GM12801 (cell line): ENCODE measurements around the gene PIEZO2.

ENCODE experiments used
- TF ChIP-seq, protein P1 (sequence below): IDR thresholded peaks from one replicate; pipeline ENCODE4 v1.5.1; 2011; ENCODE audit warnings: control low read depth; ENCODE audit not compliant: insufficient read length; ENCODE audit errors: extremely low read depth

PIEZO2 gene

DNA sequence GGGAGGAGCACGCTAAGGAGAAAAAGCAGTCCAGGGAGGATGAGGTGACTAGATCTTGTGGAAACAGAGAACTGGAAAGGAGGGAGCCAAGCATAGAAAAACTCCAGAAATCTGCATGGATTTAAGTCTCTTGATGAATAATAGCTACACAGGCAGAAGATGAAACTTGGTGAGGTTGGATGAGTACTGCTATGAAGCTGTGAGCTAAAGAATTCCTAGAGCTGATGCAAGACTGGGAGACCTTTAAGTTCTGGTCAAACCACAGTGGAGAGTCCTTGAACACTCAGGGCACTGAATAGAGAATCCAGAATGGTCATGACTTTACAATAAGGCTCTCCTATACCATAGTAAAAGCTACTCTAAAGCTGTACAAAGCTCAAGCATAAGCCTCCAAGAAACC is 18.4 kb upstream of the PIEZO2 start:
- TF ChIP-seq, protein P1, sequence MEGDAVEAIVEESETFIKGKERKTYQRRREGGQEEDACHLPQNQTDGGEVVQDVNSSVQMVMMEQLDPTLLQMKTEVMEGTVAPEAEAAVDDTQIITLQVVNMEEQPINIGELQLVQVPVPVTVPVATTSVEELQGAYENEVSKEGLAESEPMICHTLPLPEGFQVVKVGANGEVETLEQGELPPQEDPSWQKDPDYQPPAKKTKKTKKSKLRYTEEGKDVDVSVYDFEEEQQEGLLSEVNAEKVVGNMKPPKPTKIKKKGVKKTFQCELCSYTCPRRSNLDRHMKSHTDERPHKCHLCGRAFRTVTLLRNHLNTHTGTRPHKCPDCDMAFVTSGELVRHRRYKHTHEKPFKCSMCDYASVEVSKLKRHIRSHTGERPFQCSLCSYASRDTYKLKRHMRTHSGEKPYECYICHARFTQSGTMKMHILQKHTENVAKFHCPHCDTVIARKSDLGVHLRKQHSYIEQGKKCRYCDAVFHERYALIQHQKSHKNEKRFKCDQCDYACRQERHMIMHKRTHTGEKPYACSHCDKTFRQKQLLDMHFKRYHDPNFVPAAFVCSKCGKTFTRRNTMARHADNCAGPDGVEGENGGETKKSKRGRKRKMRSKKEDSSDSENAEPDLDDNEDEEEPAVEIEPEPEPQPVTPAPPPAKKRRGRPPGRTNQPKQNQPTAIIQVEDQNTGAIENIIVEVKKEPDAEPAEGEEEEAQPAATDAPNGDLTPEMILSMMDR = no peak

- TF ChIP-seq, protein P1 = no peak
Measured at GRCh38 chr18:11165952-11166351, 16.6 kb upstream of the PIEZO2 start.

DNA sequence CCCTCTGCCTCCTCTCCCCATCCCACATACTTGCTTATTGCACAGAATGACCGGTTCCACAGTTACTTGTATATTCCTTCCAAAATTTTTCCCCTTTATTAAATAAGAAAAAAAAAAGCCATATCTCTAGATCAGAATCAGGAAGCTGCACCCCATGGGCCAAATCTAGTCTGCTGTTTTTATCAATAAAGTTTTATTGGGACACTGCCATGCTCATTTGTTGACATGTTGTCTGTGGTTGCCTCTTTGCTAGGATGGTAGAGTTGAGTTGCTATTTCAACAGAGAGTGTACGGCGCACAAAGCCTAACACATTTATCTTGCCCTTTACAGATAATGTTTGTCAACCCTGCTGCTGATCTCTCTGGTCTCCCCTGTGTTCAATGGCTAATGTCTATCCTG is 15.8 kb upstream of the PIEZO2 start:
- TF ChIP-seq, protein P1 = no peak

DNA sequence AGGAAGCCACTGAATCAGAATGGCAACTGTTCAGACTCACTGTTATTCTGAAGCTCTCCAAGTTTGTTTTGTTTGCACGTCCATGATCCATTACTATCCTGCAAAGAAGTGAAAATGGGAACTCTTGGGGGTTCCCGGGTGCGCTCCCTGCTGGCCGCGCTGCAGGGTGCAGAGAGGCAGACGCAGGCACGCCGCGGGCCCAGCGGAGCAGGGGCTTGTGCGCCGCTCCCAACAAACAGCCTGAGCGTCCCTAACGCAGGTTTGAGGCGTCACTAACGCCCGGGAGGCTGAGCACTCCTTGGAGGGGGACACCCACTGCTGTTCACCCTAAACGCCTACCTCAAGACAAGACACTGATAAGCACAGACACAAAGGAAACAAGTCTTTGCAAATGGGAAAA is 14.3 kb upstream of the PIEZO2 start:
- TF ChIP-seq, protein P1 = no peak

- TF ChIP-seq, protein P1 = no peak
Measured at GRCh38 chr18:11162889-11163288, 13.5 kb upstream of the PIEZO2 start.

DNA sequence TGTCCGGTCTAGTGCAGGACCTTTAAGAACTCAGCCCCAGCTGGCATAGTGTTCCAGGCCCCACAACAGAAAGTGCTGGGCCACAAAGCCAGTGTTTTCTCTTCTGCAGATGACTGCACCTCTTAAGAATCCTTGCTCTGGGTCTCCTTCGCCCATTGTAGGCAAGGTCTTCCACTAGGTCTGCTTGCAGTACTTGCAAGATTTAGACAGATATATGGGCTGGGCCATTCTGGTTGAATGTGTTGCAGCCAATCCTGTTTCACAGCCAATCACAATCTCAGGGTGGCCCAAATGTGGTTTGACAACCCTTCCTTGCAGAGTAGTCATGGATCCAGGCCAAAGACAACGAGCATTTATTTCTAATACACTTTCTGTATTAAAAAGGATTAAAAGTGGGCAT is 13.1 kb upstream of the PIEZO2 start:
- TF ChIP-seq, protein P1 = no peak

DNA sequence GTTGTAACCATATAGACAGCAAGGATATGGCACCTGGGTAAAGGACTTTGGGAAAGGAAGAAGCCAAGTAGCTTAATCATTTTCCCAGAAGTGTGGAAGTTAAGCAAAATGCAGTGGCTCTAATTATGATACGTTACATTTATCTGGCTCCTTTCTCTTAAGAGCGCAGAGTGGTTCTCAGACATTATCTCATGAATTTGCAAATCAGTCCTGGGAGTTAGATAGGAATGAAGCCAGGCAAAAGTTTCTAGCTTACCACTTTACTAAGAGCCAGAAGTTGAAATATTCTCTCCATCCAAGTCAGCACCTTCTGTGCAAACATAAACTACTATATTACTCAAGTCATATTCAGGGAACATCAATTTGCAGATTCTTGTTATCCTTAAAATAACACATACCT is 10.9 kb upstream of the PIEZO2 start:
- TF ChIP-seq, protein P1 = no peak

DNA sequence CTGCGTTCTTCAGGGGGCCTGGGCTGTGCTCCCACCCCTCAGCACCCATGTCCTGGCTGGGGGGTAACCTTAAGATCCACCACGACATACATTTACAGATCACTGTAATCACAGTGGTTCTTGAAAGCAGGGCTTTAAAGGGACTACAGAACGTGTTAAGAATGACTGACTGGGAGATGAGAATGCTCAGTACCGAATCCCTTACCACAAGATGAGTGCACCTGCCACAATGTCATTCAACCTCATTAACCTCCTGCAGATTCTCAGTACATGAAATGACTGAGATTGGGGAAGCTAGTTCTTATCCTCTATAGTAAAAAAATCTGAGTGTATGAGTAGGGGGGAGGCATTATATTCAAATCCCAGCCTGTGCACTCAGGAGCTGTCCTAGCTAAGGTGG is 10.5 kb upstream of the PIEZO2 start:
- TF ChIP-seq, protein P1 = no peak
